ENCODE data around the gene CHCHD6.
"Not testable (repeated sequence)": the region's sequence is repeated elsewhere in the genome, so short reads cannot be mapped to it uniquely, and the experiment has no call there.

CHCHD6 gene

DNA sequence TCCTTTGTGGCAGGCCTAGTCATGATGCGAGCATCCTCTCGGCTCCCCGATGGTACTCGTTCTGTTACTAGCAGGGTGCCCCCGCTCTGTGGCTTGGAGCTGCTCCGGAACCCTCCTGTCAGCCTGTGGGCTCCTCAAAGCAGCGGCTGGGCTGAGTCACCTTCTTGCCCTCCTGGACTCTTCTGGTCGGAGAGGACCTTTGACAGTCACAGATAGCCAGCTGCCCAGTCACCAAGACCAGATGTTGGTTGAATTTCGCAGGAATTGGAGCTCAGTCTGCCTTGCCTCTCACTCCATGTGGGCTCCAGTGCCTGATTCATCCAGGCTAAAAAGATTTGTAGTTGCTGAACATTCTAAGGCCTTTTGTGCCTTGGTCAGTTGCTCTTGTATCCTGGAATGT lies 94.5 kb downstream of the CHCHD6 start:
- no peak overlapping the region for H3K4me3 ChIP-seq (ENCODE audit: low read length)
- no peak overlapping the region for H3K9ac ChIP-seq (ENCODE audit: low read length)
- peaks cover 8% of the 10 kb centered on the region for H3K4me1 ChIP-seq (ENCODE audit: low read length)
- H3K27me3 ChIP-seq (ENCODE audit: low read depth, low read length), result no peaks in the 10 kb centered on the region
- H3K36me3 ChIP-seq (replicated peaks; ENCODE audit: low read depth, low read length), result no peaks in the 10 kb centered on the region
- H4K20me1 ChIP-seq (ENCODE audit: insufficient read depth, low read length), result no peaks in the 10 kb centered on the region
- no peak overlapping the region for H2AFZ ChIP-seq (ENCODE audit: low read depth, low read length)
- TF ChIP-seq, protein P1, sequence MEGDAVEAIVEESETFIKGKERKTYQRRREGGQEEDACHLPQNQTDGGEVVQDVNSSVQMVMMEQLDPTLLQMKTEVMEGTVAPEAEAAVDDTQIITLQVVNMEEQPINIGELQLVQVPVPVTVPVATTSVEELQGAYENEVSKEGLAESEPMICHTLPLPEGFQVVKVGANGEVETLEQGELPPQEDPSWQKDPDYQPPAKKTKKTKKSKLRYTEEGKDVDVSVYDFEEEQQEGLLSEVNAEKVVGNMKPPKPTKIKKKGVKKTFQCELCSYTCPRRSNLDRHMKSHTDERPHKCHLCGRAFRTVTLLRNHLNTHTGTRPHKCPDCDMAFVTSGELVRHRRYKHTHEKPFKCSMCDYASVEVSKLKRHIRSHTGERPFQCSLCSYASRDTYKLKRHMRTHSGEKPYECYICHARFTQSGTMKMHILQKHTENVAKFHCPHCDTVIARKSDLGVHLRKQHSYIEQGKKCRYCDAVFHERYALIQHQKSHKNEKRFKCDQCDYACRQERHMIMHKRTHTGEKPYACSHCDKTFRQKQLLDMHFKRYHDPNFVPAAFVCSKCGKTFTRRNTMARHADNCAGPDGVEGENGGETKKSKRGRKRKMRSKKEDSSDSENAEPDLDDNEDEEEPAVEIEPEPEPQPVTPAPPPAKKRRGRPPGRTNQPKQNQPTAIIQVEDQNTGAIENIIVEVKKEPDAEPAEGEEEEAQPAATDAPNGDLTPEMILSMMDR (IDR thresholded peaks at IDR 0.05; ENCODE audit: low read depth, low read length), result no peak
- TF ChIP-seq EZH2phosphoT487 (IDR thresholded peaks at IDR 0.05; ENCODE audit: low read depth), result no peak
- no peaks in the 10 kb centered on the region for H3K79me2 ChIP-seq (ENCODE audit: low read length)
- H3K27ac ChIP-seq (ENCODE audit: low read length), result no peak overlapping the region
- no peaks in the 10 kb centered on the region for H3K9me3 ChIP-seq (ENCODE audit: insufficient read depth, low read length)
- H3K4me2 ChIP-seq (ENCODE audit: low read length), result no peak overlapping the region

DNA sequence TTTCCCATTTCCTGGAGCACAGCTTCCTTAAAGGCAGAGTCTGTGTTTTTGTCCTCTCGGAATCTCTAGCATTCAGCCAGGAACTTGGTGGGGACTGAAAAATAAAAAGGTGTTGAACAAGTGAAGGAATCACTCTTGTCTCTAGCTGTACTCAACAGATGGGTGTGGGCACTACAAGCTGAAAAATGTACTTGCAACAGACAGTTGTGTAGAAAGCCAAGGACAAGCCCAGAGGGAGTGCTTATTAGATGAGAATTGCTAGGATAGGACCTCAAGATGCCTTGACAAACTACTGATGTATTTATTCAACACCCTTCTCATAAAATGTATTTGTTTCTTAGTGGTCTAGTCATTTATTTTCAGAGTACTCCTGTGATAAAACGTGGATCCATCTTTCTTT lies 95.1 kb downstream of the CHCHD6 start:
- H3K4me2 ChIP-seq (ENCODE audit: low read length), result no peak overlapping the region
- H3K9ac ChIP-seq (ENCODE audit: low read length), result no peak overlapping the region
- no peaks in the 10 kb centered on the region for H3K36me3 ChIP-seq (replicated peaks; ENCODE audit: low read depth, low read length)
- H4K20me1 ChIP-seq (ENCODE audit: insufficient read depth, low read length), result no peaks in the 10 kb centered on the region
- H2AFZ ChIP-seq (ENCODE audit: low read depth, low read length), result no peak overlapping the region
- TF ChIP-seq EZH2phosphoT487 (IDR thresholded peaks at IDR 0.05; ENCODE audit: low read depth), result no peak
- TF ChIP-seq, protein P1 (IDR thresholded peaks at IDR 0.05; ENCODE audit: low read depth, low read length), result no peak
- no peaks in the 10 kb centered on the region for H3K79me2 ChIP-seq (ENCODE audit: low read length)
- H3K27ac ChIP-seq (ENCODE audit: low read length), result no peak overlapping the region
- no peaks in the 10 kb centered on the region for H3K27me3 ChIP-seq (ENCODE audit: low read depth, low read length)
- no peaks in the 10 kb centered on the region for H3K9me3 ChIP-seq (ENCODE audit: insufficient read depth, low read length)
- H3K4me1 ChIP-seq (ENCODE audit: low read length), result peaks cover 8% of the 10 kb centered on the region
- no peak overlapping the region for H3K4me3 ChIP-seq (ENCODE audit: low read length)

DNA sequence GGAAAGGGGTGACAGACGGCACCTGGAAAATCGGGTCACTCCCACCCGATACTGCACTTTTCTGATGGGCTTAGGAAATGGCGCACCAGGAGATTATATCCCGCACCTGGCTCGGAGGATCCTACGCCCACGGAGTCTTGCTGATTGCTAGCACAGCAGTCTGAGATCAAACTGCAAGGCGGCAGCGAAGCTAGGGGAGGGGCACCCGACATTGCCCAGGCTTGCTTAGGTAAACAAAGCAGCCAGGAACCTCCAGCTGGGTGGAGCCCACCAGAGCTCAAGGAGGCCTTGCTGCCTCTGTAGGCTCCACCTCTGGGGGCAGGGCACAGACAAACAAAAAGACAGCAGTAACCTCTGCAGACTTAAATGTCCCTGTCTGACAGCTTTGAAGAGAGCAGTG lies 97.3 kb downstream of the CHCHD6 start:
- H4K20me1 ChIP-seq (ENCODE audit: insufficient read depth, low read length); H3K4me2 ChIP-seq (ENCODE audit: low read length); H3K27me3 ChIP-seq (ENCODE audit: low read depth, low read length); H3K9me3 ChIP-seq (ENCODE audit: insufficient read depth, low read length); H3K36me3 ChIP-seq (replicated peaks; ENCODE audit: low read depth, low read length); H3K27ac ChIP-seq (ENCODE audit: low read length); H3K79me2 ChIP-seq (ENCODE audit: low read length); H3K4me3 ChIP-seq (ENCODE audit: low read length); H2AFZ ChIP-seq (ENCODE audit: low read depth, low read length); H3K9ac ChIP-seq (ENCODE audit: low read length); H3K4me1 ChIP-seq (ENCODE audit: low read length): not testable (repeated sequence)

DNA sequence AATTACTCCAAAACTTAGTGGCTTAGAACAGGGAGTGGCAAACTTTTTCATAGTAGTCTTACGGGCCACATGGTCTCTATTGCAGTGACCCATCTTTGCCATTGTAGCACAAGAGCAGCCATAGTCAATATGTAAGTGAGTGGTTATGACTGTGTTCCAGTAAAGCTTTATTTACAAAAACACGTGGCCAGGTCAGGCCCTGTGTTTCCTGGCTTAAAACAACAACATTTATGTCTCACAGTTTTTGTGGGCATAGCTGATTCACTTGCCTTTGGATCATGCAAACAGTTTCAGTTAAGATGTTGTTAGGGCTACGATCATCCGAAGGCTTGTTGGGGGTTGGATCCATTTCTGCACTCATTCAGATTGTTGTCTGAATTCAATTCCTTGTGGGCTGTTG lies 103.8 kb downstream of the CHCHD6 start:
- Histone ChIP-seq H3K4me1 (ENCODE audit: low read length) (no peaks in the 10 kb centered on the region), H3K9ac (ENCODE audit: low read length) (no peak overlapping the region), H3K79me2 (ENCODE audit: low read length) (no peaks in the 10 kb centered on the region), H3K4me2 (ENCODE audit: low read length) (no peak overlapping the region), H4K20me1 (ENCODE audit: insufficient read depth, low read length) (no peaks in the 10 kb centered on the region), H3K27ac (ENCODE audit: low read length) (no peak overlapping the region), H3K27me3 (ENCODE audit: low read depth, low read length) (no peaks in the 10 kb centered on the region), H3K36me3 (replicated peaks; ENCODE audit: low read depth, low read length) (no peaks in the 10 kb centered on the region), H3K9me3 (ENCODE audit: insufficient read depth, low read length) (no peaks in the 10 kb centered on the region), H3K4me3 (ENCODE audit: low read length) (no peak overlapping the region), H2AFZ (ENCODE audit: low read depth, low read length) (no peak overlapping the region)
- TF ChIP-seq, protein P1 (IDR thresholded peaks at IDR 0.05; ENCODE audit: low read depth, low read length), result no peak
- no peak for TF ChIP-seq EZH2phosphoT487 (IDR thresholded peaks at IDR 0.05; ENCODE audit: low read depth)

DNA sequence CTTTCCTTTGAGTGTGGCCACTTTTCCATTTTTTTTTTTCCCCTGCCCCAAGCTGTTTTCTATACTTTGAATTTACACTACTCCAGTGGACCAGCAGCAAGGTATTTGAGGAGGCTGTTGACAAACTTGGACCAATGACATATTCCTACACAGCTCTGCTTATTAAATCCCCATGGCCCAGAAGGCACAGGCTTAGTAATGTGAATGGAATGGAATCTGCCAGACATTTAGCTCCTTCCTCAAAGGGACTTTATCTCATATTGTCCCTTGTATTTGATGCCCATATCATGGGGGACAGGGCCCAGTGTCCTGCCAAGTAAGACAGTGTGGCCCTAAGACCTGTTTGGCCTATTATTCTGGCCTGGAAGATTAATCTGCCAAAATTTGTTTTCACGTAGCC lies 107.5 kb downstream of the CHCHD6 start:
- Histone ChIP-seq H3K9me3 (ENCODE audit: insufficient read depth, low read length) (no peaks in the 10 kb centered on the region), H3K4me1 (ENCODE audit: low read length) (no peaks in the 10 kb centered on the region), H3K9ac (ENCODE audit: low read length) (no peak overlapping the region), H4K20me1 (ENCODE audit: insufficient read depth, low read length) (no peaks in the 10 kb centered on the region), H2AFZ (ENCODE audit: low read depth, low read length) (no peak overlapping the region), H3K27ac (ENCODE audit: low read length) (no peak overlapping the region), H3K79me2 (ENCODE audit: low read length) (no peaks in the 10 kb centered on the region), H3K36me3 (replicated peaks; ENCODE audit: low read depth, low read length) (no peaks in the 10 kb centered on the region), H3K4me2 (ENCODE audit: low read length) (no peak overlapping the region), H3K27me3 (ENCODE audit: low read depth, low read length) (no peaks in the 10 kb centered on the region), H3K4me3 (ENCODE audit: low read length) (no peak overlapping the region)
- TF ChIP-seq, protein P1 (IDR thresholded peaks at IDR 0.05; ENCODE audit: low read depth, low read length), result no peak
- no peak for TF ChIP-seq EZH2phosphoT487 (IDR thresholded peaks at IDR 0.05; ENCODE audit: low read depth)
